ENCODE data around the gene SLC22A5.

GRCh38 chr5:132372127-132372526, 2.6 kb downstream of the SLC22A5 start:
- TF ChIP-seq CTCF (IDR thresholded peaks at IDR 0.05), result no peak
- TF ChIP-seq POLR2A (IDR thresholded peaks at IDR 0.05), result peak in 1 of 2 donors; percentile 19

Measured in Peyer's patch (tissue), 4 donors.